ENCODE results near the gene DNAH12.
"Not testable (repeated sequence)": the region's sequence is repeated elsewhere in the genome, so short reads cannot be mapped to it uniquely, and the experiment has no call there.

Gene DNAH12

DNA sequence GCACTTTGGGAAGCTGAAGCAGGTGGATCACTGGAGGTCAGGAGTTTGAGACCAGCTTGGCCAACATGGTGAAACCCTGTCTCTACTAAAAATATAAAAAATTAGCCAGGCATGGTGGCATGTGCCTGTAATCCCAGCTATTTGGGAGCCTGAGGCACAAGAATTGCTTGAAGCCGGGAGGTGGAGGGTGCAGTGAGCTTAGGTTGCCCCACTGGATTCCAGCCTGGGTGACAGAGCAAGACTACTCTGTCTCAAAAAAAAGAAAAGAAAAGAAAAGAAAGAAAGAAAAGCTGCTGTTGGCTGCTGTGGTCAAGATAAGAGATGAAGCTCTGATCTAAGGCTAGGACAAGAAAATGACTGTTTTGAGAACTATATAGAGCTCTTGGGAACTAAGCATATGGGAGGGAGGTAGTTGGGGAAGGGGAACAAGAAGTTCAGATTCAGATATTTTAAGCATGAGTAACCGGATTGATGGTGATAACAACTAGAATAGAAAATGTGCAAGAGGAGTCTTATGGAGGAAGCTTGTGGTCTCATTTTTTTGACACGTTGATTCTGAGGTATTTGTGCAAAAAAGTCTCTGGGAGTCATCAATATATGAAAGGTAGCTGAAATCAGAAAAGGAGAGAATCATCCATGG, 25.7 kb downstream of the DNAH12 start:
- DNase-seq (ENCODE audit: low read depth): no peak

DNA sequence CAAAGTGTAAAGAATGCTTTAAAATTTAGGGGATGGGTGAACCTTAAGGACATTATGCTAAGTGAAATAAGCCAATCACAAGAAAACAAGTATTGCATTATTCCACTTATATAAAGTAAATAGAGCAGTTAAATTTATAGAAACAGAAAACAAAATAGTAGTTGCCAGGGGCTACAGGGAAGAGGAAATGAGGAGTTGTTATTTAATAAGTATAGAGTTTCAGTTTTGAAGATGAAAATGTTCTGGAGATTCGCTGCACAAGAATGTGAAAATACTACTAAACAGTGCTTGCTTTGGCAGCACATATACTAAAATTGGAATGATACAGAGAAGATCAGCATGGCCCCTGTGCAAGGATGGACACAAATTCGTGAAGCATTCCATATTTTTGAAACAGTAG, 32.0 kb downstream of the DNAH12 start:
- no peak for DNase-seq (ENCODE audit: low read depth)

DNA sequence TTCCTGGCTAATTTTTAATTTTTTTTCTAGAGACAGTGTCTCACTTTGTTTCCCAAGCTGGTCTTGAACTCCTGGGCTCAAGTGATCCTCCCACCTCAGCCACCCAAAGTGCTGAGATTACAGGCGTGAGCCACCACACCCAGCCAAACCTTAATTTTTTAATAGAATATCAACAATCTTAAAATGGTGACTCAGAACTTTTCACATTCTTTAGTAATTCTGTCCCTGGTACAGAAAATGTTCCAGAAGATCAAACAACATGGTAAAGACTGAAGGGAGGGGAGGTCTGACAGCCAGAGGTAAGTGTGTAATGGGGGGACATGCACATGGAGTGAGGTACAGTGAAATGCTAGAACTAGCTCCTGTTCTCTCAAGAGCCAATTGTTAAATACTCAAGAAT, 38.2 kb downstream of the DNAH12 start:
- DNase-seq (ENCODE audit: low read depth): no peak

DNA sequence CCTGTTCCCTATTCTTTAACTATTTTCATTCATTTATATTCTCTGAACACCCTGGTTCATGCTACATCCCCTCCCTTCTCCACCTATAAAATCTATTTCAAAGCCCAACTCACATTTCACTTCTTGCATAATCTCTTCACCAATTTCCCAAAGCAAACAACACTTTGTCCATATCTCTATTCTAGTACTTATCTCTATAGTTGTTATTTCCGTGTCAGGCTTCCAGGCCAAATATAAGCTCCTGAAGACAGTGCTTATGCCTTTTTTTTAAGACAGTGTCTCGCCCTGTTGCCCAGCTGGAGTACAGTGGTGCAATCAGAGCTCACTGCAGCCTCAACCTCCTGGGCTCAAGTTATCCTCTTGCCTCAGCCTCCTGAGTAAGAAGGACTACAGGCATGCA, 43.6 kb downstream of the DNAH12 start:
- no peak for DNase-seq (ENCODE audit: low read depth)

DNA sequence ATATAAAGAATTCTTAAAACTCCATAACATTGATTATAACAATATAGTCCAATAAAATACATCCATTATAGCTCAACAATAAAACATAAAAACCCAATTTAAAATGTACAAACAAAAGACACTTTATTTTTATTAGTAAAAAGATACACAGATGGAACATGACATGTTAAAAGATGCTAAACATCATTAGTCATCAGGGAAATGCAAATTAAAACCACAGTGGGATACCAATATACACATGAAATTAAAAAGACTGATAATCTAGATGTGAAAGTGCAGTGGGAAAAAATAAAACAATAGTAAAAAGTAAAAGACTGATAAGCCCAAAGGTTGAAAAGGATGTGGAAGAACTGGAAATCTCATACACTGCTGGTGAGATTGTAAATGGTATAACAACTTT, 46.2 kb downstream of the DNAH12 start:
- no peak for DNase-seq (ENCODE audit: low read depth)

DNA sequence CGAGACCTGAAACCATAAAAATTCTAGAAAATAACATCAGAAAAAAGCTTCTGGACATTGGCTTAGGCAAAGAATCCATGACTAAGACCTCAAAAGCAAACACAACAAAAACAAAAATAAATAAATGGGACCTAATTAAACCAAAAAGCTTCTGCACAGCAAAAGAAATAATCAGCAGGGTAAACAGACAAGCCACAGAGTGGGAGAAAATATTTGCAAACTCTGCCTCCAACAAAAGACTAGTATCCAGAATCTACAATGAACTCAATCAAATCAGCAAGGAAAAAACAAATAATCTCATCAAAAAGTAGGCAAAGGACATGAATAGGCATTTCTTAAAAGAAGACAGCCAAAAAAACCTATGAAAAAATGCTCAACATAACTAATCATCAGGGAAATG, 59.6 kb downstream of the DNAH12 start:
- DNase-seq (ENCODE audit: low read depth): no peak

DNA sequence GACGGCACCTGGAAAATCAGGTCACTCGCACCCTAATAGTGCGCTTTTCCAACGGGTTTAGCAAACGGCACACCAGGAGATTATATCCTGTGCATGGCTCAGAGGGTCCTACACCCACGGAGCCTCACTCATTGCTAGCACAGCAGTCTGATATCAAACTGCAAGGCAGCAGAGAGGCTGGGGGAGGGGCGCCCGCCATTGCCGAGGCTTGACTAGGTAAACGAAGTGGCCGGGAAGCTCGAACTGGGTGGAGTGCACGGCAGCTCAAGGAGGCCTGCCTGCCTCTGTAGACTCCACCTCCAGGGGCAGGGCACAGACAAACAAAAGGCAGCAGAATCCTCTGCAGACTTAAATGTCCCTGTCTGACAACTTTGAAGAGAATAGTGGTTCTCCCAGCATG, 67.0 kb downstream of the DNAH12 start:
- DNase-seq (ENCODE audit: low read depth): not testable (repeated sequence)

DNA sequence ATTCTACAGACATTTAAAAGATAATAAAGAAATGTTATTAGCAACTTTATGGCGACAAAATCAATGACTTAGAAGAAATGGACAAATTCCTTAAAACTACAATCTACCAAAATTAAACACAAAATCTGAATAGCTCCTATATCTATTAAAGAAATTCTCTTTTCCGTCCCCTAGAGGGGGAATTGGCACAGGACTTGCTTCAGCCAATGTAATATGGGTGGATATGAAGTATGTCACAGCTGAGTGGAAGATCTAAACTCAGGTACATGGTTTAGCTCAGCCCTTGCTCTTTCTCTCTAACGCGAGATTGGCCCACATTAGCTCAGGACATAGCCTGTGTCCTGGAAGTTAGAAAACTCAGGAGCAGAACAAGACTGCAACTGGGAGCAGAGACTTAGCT, 79.3 kb downstream of the DNAH12 start:
- DNase-seq (ENCODE audit: low read depth): no peak

DNA sequence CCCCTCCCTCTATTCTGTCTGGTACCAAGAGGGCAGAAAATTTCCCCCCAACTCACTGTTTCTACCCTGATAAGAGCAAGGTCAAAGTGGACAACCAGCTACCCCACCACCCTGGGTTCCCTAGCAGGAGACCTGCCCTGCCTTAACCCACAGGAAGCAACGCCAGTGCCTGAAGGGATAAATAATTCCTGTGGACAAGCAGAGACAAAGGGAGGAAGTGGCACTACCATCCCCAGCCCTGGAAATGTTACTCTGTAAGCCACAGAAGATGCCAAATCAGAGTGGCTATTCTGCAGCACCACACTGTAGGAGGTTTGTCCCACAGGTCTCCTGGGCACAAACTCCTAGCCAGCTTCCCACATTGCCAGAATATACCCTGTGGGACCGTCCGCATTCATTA, 80.1 kb downstream of the DNAH12 start:
- DNase-seq (ENCODE audit: low read depth): no peak

DNA sequence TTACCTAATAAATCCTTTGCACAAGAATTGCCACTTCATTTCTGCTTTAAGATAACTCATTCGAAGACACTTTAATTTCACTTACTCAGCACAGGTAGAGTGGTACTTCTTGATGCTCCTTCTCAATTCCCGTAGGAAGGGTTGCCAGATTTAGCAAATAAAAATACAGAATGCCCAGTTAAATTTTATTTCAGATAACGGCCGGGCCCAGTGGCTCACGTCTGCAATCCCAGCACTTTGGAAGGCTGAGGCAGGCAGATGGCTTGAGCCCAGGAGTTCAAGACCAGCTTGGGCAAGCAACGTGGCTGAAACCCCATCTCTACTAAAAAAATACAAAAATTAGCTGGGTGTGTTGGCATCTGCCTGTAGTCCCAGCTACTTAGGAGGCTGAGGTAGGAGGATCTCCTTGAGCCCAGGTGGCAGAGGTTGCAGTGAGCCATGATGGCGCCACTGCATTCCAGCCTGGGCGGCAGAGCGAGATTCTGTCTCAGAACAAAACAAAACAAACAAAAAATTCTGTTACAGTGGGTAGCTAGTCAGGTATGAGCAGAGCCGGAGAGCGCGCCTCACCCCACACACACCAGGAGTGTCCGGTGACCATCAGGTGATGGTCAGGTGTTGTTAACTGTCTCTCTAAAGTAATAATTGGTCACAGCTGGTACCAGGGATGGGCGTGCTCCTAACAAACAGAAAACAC, 92.8 kb downstream of the DNAH12 start:
- no peak for DNase-seq (ENCODE audit: low read depth)

DNA sequence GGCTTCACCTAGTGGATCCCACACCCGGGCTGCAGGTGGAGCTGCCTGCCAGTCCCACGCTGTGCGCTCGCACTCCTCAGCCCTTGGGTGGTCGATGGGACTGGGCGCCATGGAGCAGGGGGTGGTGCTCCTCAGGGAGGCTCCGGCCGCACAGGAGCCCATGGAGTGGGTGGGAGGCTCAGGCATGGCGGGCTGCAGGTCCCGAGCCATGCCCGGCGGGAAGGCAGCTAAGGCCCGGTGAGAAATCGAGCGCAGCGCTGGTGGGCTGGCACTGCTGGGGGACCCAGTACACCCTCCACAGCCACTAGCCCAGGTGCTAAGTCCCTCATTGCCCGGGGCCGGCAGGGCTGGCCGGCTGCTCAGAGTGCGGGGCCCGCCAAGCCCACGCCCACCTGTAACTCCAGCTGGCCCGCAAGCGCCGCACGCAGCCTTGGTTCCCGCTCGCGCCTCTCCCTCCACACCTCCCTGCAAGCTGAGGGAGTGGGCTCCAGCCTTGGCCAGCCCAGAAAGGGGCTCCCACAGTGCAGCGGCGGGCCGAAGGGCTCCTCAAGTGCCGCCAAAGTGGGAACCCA, 94.8 kb downstream of the DNAH12 start:
- DNase-seq (ENCODE audit: low read depth): not testable (repeated sequence)

DNA sequence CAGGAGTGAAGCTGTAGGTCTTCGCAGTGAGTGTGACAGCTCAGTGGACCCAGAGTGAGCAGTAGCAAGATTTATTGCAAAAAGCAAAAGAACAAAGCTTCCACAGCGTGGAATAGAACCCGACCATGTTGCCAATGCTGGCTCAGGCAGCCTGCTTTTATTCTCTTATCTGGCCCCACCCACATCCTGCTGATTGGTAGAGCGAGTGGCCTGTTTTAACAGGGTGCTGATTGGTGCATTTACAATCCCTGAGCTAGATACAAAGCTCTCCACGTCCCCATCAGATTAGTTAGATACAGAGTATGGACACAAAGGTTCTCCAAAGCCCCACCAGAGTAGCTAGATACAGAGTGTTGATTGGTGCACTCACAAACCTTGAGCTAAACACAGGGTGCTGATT, 95.7 kb downstream of the DNAH12 start:
- not testable (repeated sequence) for DNase-seq (ENCODE audit: low read depth)

DNA sequence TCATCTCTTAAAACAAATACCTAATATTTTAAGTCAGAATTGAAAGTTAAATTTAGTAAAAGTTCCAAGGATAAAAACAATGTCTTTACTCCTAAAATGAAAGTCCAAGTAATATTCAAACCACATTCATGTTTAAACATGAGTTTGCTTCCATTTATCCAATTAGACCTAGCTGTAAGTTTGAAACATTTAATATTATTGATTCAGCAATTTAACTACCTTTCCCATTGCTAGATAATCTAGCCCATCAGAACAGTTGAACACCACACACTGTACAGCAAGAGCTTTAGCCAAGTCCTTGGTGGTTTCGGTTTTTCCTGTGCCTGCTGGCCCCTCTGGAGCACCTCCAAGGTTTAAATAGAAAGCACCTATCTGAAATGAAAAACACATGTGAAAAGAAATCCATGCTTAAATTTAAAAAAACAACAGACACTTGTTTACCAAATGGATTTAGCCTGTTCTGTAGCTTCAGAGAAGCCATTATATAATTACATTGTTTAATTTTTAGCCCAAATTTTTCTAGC, 97.8 kb downstream of the DNAH12 start:
- no peak for DNase-seq (ENCODE audit: low read depth)

DNA sequence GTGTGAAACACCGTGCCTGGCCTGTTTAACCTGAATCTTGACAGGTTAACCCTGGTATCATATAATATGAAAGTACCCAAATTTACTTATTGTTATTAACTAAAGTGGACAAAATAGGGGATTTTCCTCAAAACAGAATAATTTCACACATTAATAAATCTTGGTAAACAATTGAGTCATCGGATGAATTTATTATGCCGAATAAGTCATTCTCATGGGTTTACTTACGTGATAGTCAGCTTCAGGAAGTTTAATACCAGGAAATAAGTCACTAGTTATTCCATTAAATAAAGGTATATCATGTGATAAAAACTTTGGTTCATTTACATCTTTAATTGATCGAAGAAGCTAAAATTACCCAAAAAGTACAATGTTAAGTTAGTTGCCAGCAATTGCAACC, 99.7 kb downstream of the DNAH12 start:
- no peak for DNase-seq (ENCODE audit: low read depth)

DNA sequence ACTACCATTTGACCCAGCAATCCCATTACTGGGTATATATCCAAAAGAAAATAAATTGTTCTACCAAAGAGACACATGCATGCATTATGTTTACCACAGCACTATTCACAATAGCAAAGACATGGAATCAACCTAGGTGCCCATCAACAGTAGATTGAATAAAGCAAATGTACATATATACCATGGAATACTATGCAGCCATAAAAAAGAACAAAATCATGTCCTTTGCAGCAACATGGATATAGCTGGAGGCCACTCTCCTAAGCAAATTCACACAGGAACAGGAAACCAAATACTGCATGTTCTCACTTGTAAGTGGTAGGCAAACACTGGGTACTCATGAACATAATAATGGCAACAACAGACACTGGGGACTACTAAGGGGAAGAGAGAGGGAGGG, 104.0 kb downstream of the DNAH12 start:
- not testable (repeated sequence) for DNase-seq (ENCODE audit: low read depth)

DNA sequence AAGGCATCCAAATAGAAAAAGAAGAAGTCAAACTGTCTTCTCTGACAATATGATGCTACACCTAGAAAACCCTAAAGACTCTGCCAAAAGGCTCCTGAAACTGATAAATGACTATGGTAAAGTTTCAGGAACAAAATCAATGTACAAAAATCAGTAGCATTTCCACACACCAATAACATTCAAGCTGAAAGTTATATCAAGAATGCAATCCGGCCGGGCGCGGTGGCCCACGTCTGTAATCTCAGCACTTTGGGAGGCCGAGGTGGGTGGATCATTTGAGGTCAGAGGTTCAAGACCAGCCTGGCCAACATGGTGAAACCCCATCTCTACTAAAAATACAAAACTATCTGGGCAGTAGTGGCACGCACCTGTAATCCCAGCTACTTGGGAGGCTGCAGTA, 105.7 kb downstream of the DNAH12 start:
- not testable (repeated sequence) for DNase-seq (ENCODE audit: low read depth)

DNA sequence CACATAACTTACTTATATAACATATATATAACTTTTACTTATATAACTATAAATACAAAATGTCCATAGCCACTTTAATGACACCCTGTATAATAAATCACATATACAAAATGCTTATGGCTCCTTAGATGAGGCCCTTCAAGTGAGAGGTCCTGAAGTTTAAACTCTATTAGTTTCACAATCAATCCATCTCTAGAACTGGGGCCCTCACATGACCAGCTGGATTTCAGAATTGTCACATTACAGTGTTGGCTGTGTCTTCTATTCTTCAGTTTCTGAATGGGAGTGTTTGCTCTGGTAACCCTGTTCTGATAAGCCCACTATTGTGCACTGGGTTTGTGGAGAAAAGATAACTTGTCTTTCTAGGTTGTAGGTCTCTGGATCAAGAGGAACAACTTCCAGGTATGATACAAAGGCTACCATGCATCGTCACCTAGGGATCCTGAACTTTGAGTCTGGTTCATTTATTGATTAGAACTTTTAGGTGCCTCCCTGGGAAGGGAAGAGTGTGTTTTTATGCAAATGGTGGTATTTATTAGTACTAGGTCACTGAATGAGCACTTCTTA, 107.9 kb downstream of the DNAH12 start:
- no peak for DNase-seq (ENCODE audit: low read depth)

DNA sequence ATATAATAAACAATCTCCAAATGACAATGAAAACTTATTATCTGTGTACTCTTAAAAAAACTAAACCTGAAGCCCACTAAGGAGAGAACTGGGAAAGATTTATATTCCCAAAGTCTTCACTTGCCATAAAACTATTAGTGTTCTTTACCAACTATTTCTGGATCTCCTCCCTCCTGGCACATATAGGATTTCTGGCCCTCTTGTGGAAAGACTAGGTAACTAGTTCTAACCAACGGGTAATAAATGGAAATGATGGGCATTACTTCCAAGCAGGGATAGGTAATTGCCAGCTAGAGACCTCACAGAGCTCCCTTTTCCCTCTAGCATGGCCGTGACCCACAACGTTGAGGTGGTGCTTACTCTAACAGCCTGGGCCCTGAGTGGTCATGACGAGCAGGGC, 110.1 kb downstream of the DNAH12 start:
- DNase-seq (ENCODE audit: low read depth): no peak

DNA sequence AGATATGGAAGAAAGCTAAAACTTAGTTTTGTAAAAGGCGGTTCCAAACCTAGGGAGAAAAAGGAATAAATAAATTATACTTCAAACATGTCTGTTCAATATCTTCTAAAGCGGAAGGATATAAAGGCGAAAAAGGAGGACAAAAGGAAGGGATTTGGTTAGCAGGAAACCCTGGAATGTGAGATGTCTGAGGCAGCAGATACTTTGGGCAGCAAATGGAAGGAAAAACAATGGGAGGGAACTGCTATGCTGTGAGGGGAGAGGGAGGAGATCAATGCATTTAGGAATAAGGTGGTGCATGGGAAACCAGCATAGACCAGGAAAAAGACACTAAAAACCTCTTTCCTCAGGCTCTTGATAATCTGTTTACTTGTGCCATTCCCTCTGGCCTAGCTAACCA, 120.8 kb downstream of the DNAH12 start:
- no peak for DNase-seq (ENCODE audit: low read depth)

DNA sequence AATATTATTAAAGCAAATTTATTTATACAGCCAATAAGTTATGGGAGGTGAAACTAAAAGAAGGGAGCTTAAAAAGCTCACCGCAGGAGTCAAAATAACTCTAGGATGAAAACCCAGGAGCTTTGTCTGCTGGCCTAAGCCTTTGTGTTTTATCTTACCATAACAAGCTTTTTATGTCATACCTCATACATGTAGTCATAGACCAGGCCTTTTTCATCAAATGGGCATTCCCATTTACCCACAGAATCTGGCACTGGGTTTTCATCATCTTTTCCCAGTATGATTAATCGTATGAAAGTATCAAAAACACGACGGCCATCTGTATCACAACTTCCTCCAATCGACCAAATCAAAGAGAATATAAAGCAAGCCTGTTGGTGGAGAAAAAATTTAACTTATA, 122.8 kb downstream of the DNAH12 start:
- DNase-seq (ENCODE audit: low read depth): no peak

DNA sequence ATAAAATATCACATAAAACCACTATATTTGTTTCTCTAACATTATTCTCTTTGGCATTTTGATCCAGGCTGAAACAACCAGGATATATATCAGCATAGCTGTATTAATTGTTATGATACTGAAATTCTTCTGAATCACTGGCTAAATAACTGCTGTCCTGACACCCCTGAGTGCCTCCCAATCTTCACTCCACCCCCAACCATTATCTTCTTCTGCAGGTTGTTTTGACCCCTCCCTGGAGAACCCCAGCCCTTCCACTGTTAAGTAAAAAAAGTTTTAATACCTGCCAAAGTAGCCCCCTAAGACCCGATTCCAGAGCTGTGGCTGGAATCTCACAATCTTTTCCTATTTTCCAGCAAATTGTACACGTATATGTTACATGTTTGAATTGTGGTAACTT, 124.1 kb downstream of the DNAH12 start:
- no peak for DNase-seq (ENCODE audit: low read depth)

DNA sequence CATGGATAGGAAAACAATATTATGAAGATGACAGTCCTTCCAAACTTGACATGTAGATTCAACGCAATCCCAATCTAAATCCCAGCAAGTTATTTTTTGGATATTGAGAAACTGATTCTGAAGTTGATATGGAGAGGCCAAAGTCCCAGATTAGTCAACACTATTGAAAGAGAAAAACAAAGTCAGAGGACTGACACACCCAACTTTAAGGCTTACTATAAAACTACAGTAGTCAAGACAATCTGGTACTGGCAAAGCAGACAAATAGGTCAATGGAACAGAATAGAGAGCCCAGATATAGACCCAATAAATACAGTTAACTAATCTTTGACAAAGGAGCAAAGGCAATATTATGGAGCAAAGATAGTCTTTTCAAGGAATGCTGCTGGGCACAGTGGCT, 132.4 kb downstream of the DNAH12 start:
- no peak for DNase-seq (ENCODE audit: low read depth)

DNA sequence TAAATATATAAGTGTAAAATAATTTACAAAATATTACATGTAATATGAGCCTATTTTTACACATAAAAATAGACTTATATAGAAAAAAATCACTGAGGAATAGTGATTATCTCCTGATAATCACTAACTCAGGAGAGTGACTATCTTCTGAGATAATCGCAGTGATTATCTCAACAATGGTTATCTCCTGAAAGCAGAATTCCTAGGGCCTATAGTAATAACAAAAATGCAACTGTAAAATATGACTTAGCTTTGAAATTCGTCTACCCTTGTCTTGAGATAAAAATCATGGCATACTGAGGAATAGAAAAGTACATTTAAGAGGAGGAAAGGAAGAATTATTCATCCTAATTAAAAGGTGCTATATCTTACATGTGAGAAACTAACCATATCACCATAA, 134.7 kb downstream of the DNAH12 start:
- no peak for DNase-seq (ENCODE audit: low read depth)
